ENCODE measurements around the gene MAP4K4. TPM values are rescaled to one million over a fixed set of nuclear protein-coding genes. Genes with fewer than 3 reads are reported as not detected.

The MAP4K4 gene
- total RNA-seq, 1 experiment from 2014 or later = 162 TPM

DNA sequence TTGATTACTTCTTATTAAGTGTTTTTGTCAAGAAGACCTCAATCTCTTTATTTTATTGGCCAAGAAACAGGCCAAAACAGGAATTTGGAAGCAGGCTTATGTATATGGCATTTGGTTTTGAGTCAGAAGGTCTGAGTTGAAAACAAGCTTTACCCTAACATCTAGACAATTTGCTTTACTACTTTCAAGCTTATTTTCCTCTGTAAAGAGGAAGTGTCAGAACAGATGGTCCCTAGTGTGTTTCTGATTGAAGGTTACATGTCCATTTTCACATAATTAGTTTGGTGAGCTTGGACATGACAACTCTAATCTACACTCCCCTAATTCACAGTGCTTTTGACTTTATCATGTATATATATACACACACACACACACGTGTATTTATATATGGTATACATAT is 19.8 kb upstream of the MAP4K4 start:
- POLR2A ChIA-PET = no interaction called here
- CTCF ChIA-PET = interaction anchor here (0.9 to 1.1 kb wide), 2 partner anchors 44 to 154 kb away, joined by 3 read pairs; no protein-coding TSS in a partner anchor
- intact Hi-C loops (cut with micrococcal nuclease) = no loop called here
- H3K9me3 Mint-ChIP-seq (ENCODE audit: unreplicated experiment) = no peaks in the 10 kb centered on the region
- BruUV-seq (replicated peaks) = no TSS peak
- no peaks in the 10 kb centered on the region for H3K27me3 Mint-ChIP-seq (ENCODE audit: insufficient read depth, unreplicated experiment)
- DNase-seq (ENCODE audit: unreplicated experiment) = no peak
- H3K4me1 Mint-ChIP-seq (ENCODE audit: insufficient read depth, unreplicated experiment) = no peaks in the 10 kb centered on the region
- no peak overlapping the region for H3K27ac Mint-ChIP-seq (ENCODE audit: low read depth, unreplicated experiment)
- no peak for TF ChIP-seq CTCF (IDR thresholded peaks at IDR 0.05; ENCODE audit: unreplicated experiment)
- no peak overlapping the region for H3K4me3 Mint-ChIP-seq (ENCODE audit: unreplicated experiment)
- no peaks in the 10 kb centered on the region for H3K36me3 Mint-ChIP-seq (ENCODE audit: insufficient read depth, unreplicated experiment)

DNA sequence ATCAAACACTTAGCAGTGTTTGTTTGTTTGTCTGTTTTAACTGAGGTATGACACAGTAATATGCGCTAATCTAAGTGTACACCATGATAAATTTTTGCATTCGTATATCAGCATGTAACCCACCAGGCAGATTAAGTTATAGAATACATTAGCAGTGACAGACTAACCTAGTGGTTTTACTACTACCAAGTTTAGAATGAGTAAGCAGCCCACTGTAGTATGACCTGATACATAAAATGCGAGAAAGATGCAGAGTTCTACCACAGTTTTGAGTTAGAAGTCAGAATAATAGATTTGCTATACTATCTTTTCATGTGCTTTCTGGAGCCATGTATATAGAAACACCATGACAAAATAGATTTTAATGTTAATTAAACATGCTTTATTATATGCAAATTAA is 19.1 kb upstream of the MAP4K4 start:
- H3K36me3 Mint-ChIP-seq (ENCODE audit: insufficient read depth, unreplicated experiment) = no peaks in the 10 kb centered on the region
- CTCF ChIA-PET = interaction anchor here (0.9 kb wide), 1 partner anchor 45 kb away, joined by 3 read pairs; no protein-coding TSS in a partner anchor
- no peak for TF ChIP-seq CTCF (IDR thresholded peaks at IDR 0.05; ENCODE audit: unreplicated experiment)
- no peak overlapping the region for H3K27ac Mint-ChIP-seq (ENCODE audit: low read depth, unreplicated experiment)
- intact Hi-C loops (cut with micrococcal nuclease) = no loop called here
- POLR2A ChIA-PET = no interaction called here
- BruUV-seq (replicated peaks) = no TSS peak
- DNase-seq (ENCODE audit: unreplicated experiment) = no peak
- H3K4me3 Mint-ChIP-seq (ENCODE audit: unreplicated experiment) = no peak overlapping the region
- H3K27me3 Mint-ChIP-seq (ENCODE audit: insufficient read depth, unreplicated experiment) = no peaks in the 10 kb centered on the region
- no peaks in the 10 kb centered on the region for H3K4me1 Mint-ChIP-seq (ENCODE audit: insufficient read depth, unreplicated experiment)
- H3K9me3 Mint-ChIP-seq (ENCODE audit: unreplicated experiment) = no peaks in the 10 kb centered on the region

- no peak for TF ChIP-seq CTCF (IDR thresholded peaks at IDR 0.05; ENCODE audit: unreplicated experiment)
- intact Hi-C loops (cut with micrococcal nuclease) = no loop called here
- Mint-ChIP-seq H3K36me3 (ENCODE audit: insufficient read depth, unreplicated experiment) (no peaks in the 10 kb centered on the region), H3K4me3 (ENCODE audit: unreplicated experiment) (no peak overlapping the region), H3K27ac (ENCODE audit: low read depth, unreplicated experiment) (no peak overlapping the region), H3K9me3 (ENCODE audit: unreplicated experiment) (no peaks in the 10 kb centered on the region), H3K4me1 (ENCODE audit: insufficient read depth, unreplicated experiment) (no peaks in the 10 kb centered on the region), H3K27me3 (ENCODE audit: insufficient read depth, unreplicated experiment) (no peaks in the 10 kb centered on the region)
- DNase-seq (ENCODE audit: unreplicated experiment) = peak; percentile 47
- CTCF ChIA-PET = no interaction called here
- POLR2A ChIA-PET = no interaction called here
- no TSS peak for BruUV-seq (replicated peaks)
Measured at GRCh38 chr2:101679037-101679726, 18.3 kb upstream of the MAP4K4 start.

- Mint-ChIP-seq H3K27me3 (ENCODE audit: insufficient read depth, unreplicated experiment) (no peaks in the 10 kb centered on the region), H3K4me3 (ENCODE audit: unreplicated experiment) (no peak overlapping the region), H3K9me3 (ENCODE audit: unreplicated experiment) (no peaks in the 10 kb centered on the region), H3K27ac (ENCODE audit: low read depth, unreplicated experiment) (no peak overlapping the region), H3K4me1 (ENCODE audit: insufficient read depth, unreplicated experiment) (no peaks in the 10 kb centered on the region), H3K36me3 (ENCODE audit: insufficient read depth, unreplicated experiment) (no peaks in the 10 kb centered on the region)
- DNase-seq (ENCODE audit: unreplicated experiment) = no peak
- CTCF ChIA-PET = interaction anchor here (0.6 kb wide), 1 partner anchor 14 kb away, joined by 3 read pairs; no protein-coding TSS in a partner anchor
- POLR2A ChIA-PET = interaction anchor here (0.9 kb wide), 1 partner anchor 30 kb away, joined by 3 read pairs; no protein-coding TSS in a partner anchor
- intact Hi-C loops (cut with micrococcal nuclease) = no loop called here
- no TSS peak for BruUV-seq (replicated peaks)
- TF ChIP-seq CTCF (IDR thresholded peaks at IDR 0.05; ENCODE audit: unreplicated experiment) = no peak
Measured at GRCh38 chr2:101679801-101680487, 17.6 kb upstream of the MAP4K4 start.

Data from MCF 10A (cell line).